ENCODE measurements around the gene CR1. TPM values are rescaled to one million over a fixed set of nuclear protein-coding genes. Genes with fewer than 3 reads are reported as not detected.

CR1 gene
- total and polyA plus RNA-seq, 4 experiments from 2014 or later: 4.1 to 11.5 (median 9.7) TPM

DNA sequence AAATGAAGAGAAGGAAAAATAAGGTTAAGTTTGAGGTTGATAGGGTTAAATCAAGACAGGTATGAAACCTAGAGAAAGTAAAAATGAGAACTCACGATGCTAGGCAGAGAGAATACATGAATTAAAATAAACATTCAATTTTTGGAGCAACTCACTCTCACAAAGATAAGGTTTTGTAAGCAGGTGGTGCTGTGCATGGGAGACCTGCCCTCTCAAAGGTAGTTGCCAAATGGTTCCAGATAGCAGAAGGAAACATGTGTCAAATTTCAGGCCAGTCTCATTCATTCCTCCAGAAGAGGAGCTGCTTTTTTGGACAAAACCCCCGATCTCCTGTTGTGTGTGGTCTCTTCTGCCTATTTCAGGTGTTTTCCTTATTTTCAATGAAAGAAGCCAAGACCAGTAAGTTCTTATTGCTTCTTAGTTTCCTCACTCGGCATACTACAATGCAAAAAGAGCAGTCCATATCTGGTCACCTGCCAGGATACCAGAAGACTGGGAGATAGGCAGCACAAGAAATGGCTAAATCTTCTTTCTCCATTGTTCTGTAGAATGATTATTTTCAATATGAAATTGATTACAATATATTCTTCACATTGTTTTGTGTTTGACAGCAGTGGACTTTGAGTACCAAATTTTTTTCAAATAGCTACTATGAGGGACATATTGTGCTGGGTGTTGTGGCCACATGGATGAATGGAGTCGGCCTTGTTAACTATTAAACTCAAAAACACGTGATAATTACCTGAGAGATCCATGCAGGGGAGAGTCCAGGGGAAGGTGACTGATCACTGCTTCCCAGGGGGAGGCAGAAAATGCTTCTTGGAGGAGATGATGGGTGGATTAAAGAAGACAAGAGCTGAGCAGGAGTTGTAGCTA, 152.6 kb downstream of the CR1 start:
- H3K36me3 ChIP-seq (ENCODE audit: insufficient read depth, low read length): no peaks in the 10 kb centered on the region
- H3K27ac ChIP-seq (ENCODE audit: low read depth, low read length): no peak overlapping the region
- Mint-ChIP-seq H3K4me3 (no peak overlapping the region), H3K36me3 (no peaks in the 10 kb centered on the region), H3K4me1 (peaks cover 0 to 12% (median 9%) of the 10 kb centered on the region in 4 donors), H3K27me3 (peaks cover 5 to 7% of the 10 kb centered on the region in 2 donors), H3K27ac (peak overlapping the region in 1 of 7 donors; percentile 58), H3K9me3 (no peaks in the 10 kb centered on the region)
- intact Hi-C loops (cut with micrococcal nuclease): no loop called here
- no peaks in the 10 kb centered on the region for H3K27me3 ChIP-seq (ENCODE audit: insufficient read depth, low read length)
- CTCF ChIA-PET (ENCODE audit: partially characterized antibody): no interaction called here
- H3K4me3 ChIP-seq (ENCODE audit: low read length in 2 of 2): no peak overlapping the region
- H3K9me3 ChIP-seq (ENCODE audit: control insufficient read depth in 1 of 2, low read length in 2 of 2): no peaks in the 10 kb centered on the region
- DNase-seq: no peak
- POLR2A ChIA-PET (ENCODE audit: partially characterized antibody): no interaction called here
- H3K4me1 ChIP-seq (ENCODE audit: insufficient read depth, low read length): peaks cover 3% of the 10 kb centered on the region

DNA sequence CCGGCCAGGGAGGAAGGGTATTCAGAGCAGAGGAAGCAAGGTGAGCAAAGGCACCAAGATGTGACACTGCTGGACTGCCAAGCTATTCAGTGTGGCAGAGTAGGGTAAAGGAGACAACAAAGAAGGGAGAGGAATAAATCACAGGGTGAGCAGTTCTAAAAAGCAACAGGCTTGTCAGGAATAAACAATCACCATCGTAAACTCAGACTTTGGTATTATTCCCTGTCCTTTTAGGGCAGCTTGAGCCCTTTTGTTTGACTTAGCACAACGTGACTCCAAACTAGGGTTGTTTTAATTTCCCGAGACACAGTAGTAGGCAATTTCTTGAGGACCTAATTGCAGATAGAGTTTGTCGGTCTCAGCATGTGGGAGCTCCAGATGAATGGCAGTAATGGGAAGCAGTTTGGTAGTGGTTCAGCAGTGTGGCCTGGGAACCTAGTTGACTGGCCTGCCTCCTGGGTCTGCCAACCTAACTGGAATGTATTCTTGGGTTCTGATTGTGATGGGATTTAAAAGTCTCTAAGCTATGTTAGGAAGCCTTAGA, 153.3 kb downstream of the CR1 start:
- Histone ChIP-seq H3K4me1 (ENCODE audit: insufficient read depth, low read length) (peaks cover 2% of the 10 kb centered on the region), H3K9me3 (ENCODE audit: control insufficient read depth in 1 of 2, low read length in 2 of 2) (no peaks in the 10 kb centered on the region), H3K27ac (ENCODE audit: low read depth, low read length) (no peak overlapping the region), H3K27me3 (ENCODE audit: insufficient read depth, low read length) (no peaks in the 10 kb centered on the region), H3K4me3 (ENCODE audit: low read length in 2 of 2) (no peak overlapping the region), H3K36me3 (ENCODE audit: insufficient read depth, low read length) (no peaks in the 10 kb centered on the region)
- Mint-ChIP-seq H3K9me3 (no peaks in the 10 kb centered on the region), H3K36me3 (no peaks in the 10 kb centered on the region), H3K27ac (peak overlapping the region in 1 of 7 donors; percentile 58), H3K4me1 (peaks cover 0 to 10% (median 7%) of the 10 kb centered on the region in 4 donors), H3K4me3 (no peak overlapping the region), H3K27me3 (peaks cover 3 to 5% of the 10 kb centered on the region in 2 donors)
- ChIA-PET POLR2A (ENCODE audit: partially characterized antibody) (no interaction called here), CTCF (ENCODE audit: partially characterized antibody) (no interaction called here)
- intact Hi-C loops (cut with micrococcal nuclease): no loop called here
- no peak for DNase-seq

DNA sequence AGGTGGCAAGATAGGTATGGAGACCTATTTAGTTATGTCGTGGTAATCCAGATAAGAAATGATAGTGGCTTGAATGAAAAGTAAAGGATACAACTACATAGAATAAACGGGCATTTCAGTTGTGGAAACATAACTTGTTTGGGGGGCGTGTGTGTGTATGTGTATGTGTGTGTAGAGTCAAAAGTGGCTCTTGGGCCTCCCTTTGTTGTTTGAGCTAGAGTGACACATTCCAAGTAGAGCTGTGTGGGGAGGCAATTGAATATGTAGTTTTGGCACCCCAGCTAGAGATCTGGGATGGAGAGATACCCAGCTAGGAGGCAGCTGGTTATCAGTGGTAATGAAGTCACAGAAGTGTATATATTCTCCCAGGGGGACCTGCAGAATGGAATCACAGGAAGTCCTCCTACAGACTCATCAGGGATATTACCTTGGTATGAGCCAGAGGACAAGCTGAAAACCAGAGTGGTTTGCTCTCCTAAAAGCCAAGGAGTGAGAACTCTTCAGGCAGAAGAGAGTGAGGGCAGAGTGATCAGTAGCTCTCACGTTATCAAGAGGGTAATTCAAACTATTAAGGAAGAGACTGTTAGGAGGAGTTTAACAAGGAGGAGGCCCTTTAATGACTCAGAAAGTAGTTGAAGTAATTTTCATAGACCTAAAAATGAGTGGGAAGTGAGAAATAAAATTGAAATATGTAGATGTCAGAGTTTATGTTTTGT, 154.1 kb downstream of the CR1 start:
- H3K4me1 ChIP-seq (ENCODE audit: insufficient read depth, low read length): no peaks in the 10 kb centered on the region
- Mint-ChIP-seq H3K36me3 (no peaks in the 10 kb centered on the region), H3K27me3 (peaks cover 2 to 5% of the 10 kb centered on the region in 2 donors), H3K4me3 (no peak overlapping the region), H3K4me1 (peaks cover 0 to 5% (median 3%) of the 10 kb centered on the region in 4 donors), H3K27ac (no peak overlapping the region), H3K9me3 (no peaks in the 10 kb centered on the region)
- ChIA-PET CTCF (ENCODE audit: partially characterized antibody) (no interaction called here), POLR2A (ENCODE audit: partially characterized antibody) (no interaction called here)
- no peak for DNase-seq
- intact Hi-C loops (cut with micrococcal nuclease): no loop called here
- no peak overlapping the region for H3K4me3 ChIP-seq (ENCODE audit: low read length in 2 of 2)
- no peaks in the 10 kb centered on the region for H3K36me3 ChIP-seq (ENCODE audit: insufficient read depth, low read length)
- no peaks in the 10 kb centered on the region for H3K9me3 ChIP-seq (ENCODE audit: control insufficient read depth in 1 of 2, low read length in 2 of 2)
- H3K27me3 ChIP-seq (ENCODE audit: insufficient read depth, low read length): no peaks in the 10 kb centered on the region
- no peak overlapping the region for H3K27ac ChIP-seq (ENCODE audit: low read depth, low read length)

DNA sequence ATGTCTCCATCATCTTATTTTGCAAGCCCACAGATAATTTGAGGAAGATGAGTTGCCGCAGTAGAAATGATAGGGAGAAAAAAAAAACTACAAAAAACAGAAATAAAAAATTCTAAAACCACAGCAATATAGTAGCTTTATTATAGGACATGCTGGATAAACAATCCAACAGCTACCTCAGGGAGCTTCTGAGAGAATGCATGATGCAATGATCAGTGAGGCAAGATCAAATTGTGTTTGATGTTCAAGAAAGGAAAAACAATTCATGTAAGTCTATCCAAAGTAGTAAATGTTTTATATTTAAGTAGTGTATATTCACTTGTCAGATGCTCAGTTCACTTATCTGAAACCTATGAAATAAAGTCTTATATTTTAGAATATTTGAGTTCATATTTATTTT, 155.6 kb downstream of the CR1 start:
- ChIA-PET CTCF (ENCODE audit: partially characterized antibody) (no interaction called here), POLR2A (ENCODE audit: partially characterized antibody) (no interaction called here)
- no peaks in the 10 kb centered on the region for H3K4me1 Mint-ChIP-seq
- no peak overlapping the region for H3K4me3 Mint-ChIP-seq
- Histone ChIP-seq H3K36me3 (ENCODE audit: insufficient read depth, low read length) (no peaks in the 10 kb centered on the region), H3K27me3 (ENCODE audit: insufficient read depth, low read length) (no peaks in the 10 kb centered on the region), H3K9me3 (ENCODE audit: control insufficient read depth in 1 of 2, low read length in 2 of 2) (no peaks in the 10 kb centered on the region), H3K27ac (ENCODE audit: low read depth, low read length) (no peak overlapping the region), H3K4me1 (ENCODE audit: insufficient read depth, low read length) (no peaks in the 10 kb centered on the region), H3K4me3 (ENCODE audit: low read length in 2 of 2) (no peak overlapping the region)
- H3K9me3 Mint-ChIP-seq: no peaks in the 10 kb centered on the region
- intact Hi-C loops (cut with micrococcal nuclease): no loop called here
- H3K36me3 Mint-ChIP-seq: no peaks in the 10 kb centered on the region
- H3K27me3 Mint-ChIP-seq: peaks cover 3 to 7% of the 10 kb centered on the region in 2 donors
- DNase-seq: no peak
- no peak overlapping the region for H3K27ac Mint-ChIP-seq

DNA sequence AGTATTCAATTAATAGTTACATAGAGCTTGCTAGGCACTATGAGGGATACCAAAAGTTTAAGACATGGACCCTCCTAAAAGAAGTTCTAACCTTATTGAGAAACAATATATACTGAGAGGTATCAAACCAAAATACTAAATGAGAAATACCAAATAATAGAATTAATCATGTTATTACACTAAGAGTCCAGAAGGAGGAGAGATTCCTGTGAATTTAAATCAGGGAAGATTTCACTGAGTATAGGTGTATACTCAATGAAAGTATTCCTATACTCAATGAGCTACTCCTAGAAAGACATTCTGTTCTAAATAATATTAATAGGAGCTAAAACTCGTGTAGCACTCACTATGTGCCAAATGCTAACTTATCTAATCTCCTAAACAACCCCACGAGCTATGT, 158.4 kb downstream of the CR1 start:
- Mint-ChIP-seq H3K4me1 (no peaks in the 10 kb centered on the region), H3K9me3 (no peaks in the 10 kb centered on the region), H3K36me3 (no peaks in the 10 kb centered on the region), H3K4me3 (no peak overlapping the region), H3K27me3 (peaks cover 3 to 13% of the 10 kb centered on the region in 2 donors), H3K27ac (no peak overlapping the region)
- H3K4me1 ChIP-seq (ENCODE audit: insufficient read depth, low read length): no peaks in the 10 kb centered on the region
- no peaks in the 10 kb centered on the region for H3K36me3 ChIP-seq (ENCODE audit: insufficient read depth, low read length)
- H3K27ac ChIP-seq (ENCODE audit: low read depth, low read length): no peak overlapping the region
- no peaks in the 10 kb centered on the region for H3K27me3 ChIP-seq (ENCODE audit: insufficient read depth, low read length)
- intact Hi-C loops (cut with micrococcal nuclease): loop anchor here (1.0 kb wide), 1 partner anchor 143 kb away; no protein-coding TSS in a partner anchor
- ChIA-PET POLR2A (ENCODE audit: partially characterized antibody) (no interaction called here), CTCF (ENCODE audit: partially characterized antibody) (interaction anchor here (0.6 to 1.0 kb wide), 4 partner anchors 8 to 143 kb away, joined by 3 to 6 read pairs (median 3); no protein-coding TSS in a partner anchor)
- no peaks in the 10 kb centered on the region for H3K9me3 ChIP-seq (ENCODE audit: control insufficient read depth in 1 of 2, low read length in 2 of 2)
- no peak for DNase-seq
- H3K4me3 ChIP-seq (ENCODE audit: low read length in 2 of 2): no peak overlapping the region

DNA sequence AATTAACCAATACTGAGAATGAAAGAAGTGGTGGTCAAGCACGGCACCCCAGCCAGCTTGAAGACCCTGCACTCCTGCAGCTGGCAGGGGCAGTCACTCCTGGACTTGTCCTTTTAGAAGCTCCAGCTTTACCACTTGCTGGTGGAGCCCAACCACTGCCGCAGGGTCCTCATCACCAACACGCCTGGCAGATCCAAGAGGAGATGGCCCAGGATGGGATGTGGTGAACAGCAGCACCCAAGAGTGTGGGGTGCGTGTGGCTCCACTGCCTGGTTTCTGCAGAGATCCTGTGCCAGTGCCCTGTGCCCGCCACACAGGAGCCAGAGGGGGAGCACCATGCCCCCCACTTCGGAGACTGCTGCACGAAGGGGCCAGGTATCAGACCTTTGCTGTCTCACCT, 162.5 kb downstream of the CR1 start:
- Mint-ChIP-seq H3K9me3 (no peaks in the 10 kb centered on the region), H3K4me3 (no peak overlapping the region), H3K27ac (peak overlapping the region in 1 of 7 donors; percentile 25), H3K4me1 (no peaks in the 10 kb centered on the region), H3K36me3 (no peaks in the 10 kb centered on the region), H3K27me3 (peaks cover 3 to 13% of the 10 kb centered on the region in 2 donors)
- no peaks in the 10 kb centered on the region for H3K4me1 ChIP-seq (ENCODE audit: insufficient read depth, low read length)
- H3K27me3 ChIP-seq (ENCODE audit: insufficient read depth, low read length): no peaks in the 10 kb centered on the region
- H3K9me3 ChIP-seq (ENCODE audit: control insufficient read depth in 1 of 2, low read length in 2 of 2): no peaks in the 10 kb centered on the region
- no peak for DNase-seq
- ChIA-PET CTCF (ENCODE audit: partially characterized antibody) (no interaction called here), POLR2A (ENCODE audit: partially characterized antibody) (no interaction called here)
- no peaks in the 10 kb centered on the region for H3K36me3 ChIP-seq (ENCODE audit: insufficient read depth, low read length)
- H3K27ac ChIP-seq (ENCODE audit: low read depth, low read length): no peak overlapping the region
- H3K4me3 ChIP-seq (ENCODE audit: low read length in 2 of 2): no peak overlapping the region
- intact Hi-C loops (cut with micrococcal nuclease): no loop called here

DNA sequence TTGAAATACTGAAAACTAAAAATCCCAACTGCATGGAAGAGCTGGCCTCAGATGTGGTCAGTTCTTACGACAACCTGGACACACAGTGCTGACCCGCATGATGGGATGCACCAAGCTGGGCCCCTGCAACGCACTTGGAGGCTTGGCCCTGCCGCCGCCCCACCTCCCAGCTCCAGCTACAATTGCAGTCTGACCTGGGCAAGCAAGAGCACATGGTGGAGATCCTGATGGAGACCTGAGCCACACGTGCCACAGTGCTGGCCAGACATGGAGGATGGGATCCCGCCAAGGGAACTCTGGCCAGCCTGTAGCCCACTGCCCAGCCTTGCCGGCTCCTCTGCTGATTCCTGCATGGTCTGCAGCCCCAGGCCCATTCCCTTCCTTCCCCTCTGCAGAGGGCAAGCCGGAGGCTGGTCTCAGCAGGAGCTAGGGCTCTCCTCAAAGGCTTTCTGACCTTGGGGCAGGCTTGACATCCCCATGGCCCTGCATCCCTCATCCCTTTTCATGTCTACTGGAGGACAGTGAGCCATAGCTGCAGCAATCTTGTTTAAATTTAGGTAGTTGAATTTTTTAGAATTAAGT, 163.0 kb downstream of the CR1 start:
- CTCF ChIA-PET (ENCODE audit: partially characterized antibody): no interaction called here
- H3K27ac Mint-ChIP-seq: no peak overlapping the region
- no peaks in the 10 kb centered on the region for H3K9me3 ChIP-seq (ENCODE audit: control insufficient read depth in 1 of 2, low read length in 2 of 2)
- intact Hi-C loops (cut with micrococcal nuclease): no loop called here
- no peak overlapping the region for H3K4me3 ChIP-seq (ENCODE audit: low read length in 2 of 2)
- no peaks in the 10 kb centered on the region for H3K27me3 ChIP-seq (ENCODE audit: insufficient read depth, low read length)
- no peaks in the 10 kb centered on the region for H3K36me3 ChIP-seq (ENCODE audit: insufficient read depth, low read length)
- POLR2A ChIA-PET (ENCODE audit: partially characterized antibody): no interaction called here
- H3K4me1 Mint-ChIP-seq: no peaks in the 10 kb centered on the region
- no peak for DNase-seq
- no peaks in the 10 kb centered on the region for H3K4me1 ChIP-seq (ENCODE audit: insufficient read depth, low read length)
- peaks cover 0 to 5% (median 0%) of the 10 kb centered on the region in 8 donors for H3K9me3 Mint-ChIP-seq
- peaks cover 0 to 4% of the 10 kb centered on the region in 2 donors for H3K36me3 Mint-ChIP-seq
- no peak overlapping the region for H3K4me3 Mint-ChIP-seq
- H3K27me3 Mint-ChIP-seq: peaks cover 8 to 18% of the 10 kb centered on the region in 2 donors
- H3K27ac ChIP-seq (ENCODE audit: low read depth, low read length): no peak overlapping the region

Data from CD4-positive, alpha-beta memory T cell (primary cell).